ENCODE results near the gene FUBP3. TPM values are rescaled to one million over a fixed set of nuclear protein-coding genes. Genes with fewer than 3 reads are reported as not detected.

The FUBP3 gene
- total and polyA plus RNA-seq, 2 experiments from 2014 or later, result 42.5 to 74.8 TPM

DNA sequence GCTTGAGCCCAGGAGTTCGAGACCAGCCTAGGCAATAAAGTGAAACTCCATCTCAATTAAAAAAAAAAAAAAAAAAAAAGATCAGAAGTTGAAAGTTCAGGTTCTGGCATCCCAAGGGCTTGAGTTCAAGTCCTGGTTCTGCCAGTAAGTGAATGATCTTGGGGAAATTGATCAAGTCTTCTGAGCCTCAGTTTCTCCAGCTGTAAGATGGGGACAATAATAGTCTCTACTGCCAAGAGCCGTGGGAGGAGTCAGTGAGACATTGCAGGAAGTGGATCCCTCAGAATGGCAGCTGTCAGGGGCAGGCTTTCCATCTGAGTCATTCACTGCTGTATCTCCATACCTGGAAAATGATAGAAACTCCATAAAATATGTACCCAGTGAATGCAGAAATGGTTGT, 37.8 kb upstream of the FUBP3 start:
- no peak overlapping the region for H3K4me3 ChIP-seq
- H3K79me2 ChIP-seq (replicated peaks; ENCODE audit: insufficient read depth), result no peaks in the 10 kb centered on the region
- no peaks in the 10 kb centered on the region for H4K20me1 ChIP-seq (replicated peaks; ENCODE audit: insufficient read depth)
- Mint-ChIP-seq H3K36me3 (ENCODE audit: low read depth) (no peaks in the 10 kb centered on the region), H3K27ac (no peak overlapping the region), H3K4me1 (peaks cover 40% of the 10 kb centered on the region), H3K4me3 (no peak overlapping the region; the same call in 2 of the 3 replicates), H3K27me3 (ENCODE audit: insufficient read depth, low read depth, poor library complexity) (peaks cover 24% of the 10 kb centered on the region), H3K9me3 (no peaks in the 10 kb centered on the region)
- TF ChIP-seq, protein P1, sequence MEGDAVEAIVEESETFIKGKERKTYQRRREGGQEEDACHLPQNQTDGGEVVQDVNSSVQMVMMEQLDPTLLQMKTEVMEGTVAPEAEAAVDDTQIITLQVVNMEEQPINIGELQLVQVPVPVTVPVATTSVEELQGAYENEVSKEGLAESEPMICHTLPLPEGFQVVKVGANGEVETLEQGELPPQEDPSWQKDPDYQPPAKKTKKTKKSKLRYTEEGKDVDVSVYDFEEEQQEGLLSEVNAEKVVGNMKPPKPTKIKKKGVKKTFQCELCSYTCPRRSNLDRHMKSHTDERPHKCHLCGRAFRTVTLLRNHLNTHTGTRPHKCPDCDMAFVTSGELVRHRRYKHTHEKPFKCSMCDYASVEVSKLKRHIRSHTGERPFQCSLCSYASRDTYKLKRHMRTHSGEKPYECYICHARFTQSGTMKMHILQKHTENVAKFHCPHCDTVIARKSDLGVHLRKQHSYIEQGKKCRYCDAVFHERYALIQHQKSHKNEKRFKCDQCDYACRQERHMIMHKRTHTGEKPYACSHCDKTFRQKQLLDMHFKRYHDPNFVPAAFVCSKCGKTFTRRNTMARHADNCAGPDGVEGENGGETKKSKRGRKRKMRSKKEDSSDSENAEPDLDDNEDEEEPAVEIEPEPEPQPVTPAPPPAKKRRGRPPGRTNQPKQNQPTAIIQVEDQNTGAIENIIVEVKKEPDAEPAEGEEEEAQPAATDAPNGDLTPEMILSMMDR (conservative IDR thresholded peaks at IDR 0.05; ENCODE audit: low read depth in 2 of 2), result no peak
- no peak for TF ChIP-seq POLR2AphosphoS5 (IDR thresholded peaks at IDR 0.05; ENCODE audit: low read depth)
- no peak for TF ChIP-seq EZH2 (IDR thresholded peaks at IDR 0.05; ENCODE audit: low read depth, unreplicated experiment)
- TF ChIP-seq, protein P2, sequence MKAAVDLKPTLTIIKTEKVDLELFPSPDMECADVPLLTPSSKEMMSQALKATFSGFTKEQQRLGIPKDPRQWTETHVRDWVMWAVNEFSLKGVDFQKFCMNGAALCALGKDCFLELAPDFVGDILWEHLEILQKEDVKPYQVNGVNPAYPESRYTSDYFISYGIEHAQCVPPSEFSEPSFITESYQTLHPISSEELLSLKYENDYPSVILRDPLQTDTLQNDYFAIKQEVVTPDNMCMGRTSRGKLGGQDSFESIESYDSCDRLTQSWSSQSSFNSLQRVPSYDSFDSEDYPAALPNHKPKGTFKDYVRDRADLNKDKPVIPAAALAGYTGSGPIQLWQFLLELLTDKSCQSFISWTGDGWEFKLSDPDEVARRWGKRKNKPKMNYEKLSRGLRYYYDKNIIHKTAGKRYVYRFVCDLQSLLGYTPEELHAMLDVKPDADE (IDR thresholded peaks at IDR 0.05), result no peak
- TF ChIP-seq CREB1 (CRISPR knock-in tag; IDR thresholded peaks at IDR 0.05; ENCODE audit: low read depth), result no peak
- no peak for TF ChIP-seq JUNB (IDR thresholded peaks at IDR 0.05; ENCODE audit: unreplicated experiment)
- TF ChIP-seq ZNF114 (CRISPR knock-in tag; IDR thresholded peaks at IDR 0.05), result no peak
- no peak for TF ChIP-seq ZNF462 (CRISPR knock-in tag; IDR thresholded peaks at IDR 0.05)
- TF ChIP-seq, protein P3, sequence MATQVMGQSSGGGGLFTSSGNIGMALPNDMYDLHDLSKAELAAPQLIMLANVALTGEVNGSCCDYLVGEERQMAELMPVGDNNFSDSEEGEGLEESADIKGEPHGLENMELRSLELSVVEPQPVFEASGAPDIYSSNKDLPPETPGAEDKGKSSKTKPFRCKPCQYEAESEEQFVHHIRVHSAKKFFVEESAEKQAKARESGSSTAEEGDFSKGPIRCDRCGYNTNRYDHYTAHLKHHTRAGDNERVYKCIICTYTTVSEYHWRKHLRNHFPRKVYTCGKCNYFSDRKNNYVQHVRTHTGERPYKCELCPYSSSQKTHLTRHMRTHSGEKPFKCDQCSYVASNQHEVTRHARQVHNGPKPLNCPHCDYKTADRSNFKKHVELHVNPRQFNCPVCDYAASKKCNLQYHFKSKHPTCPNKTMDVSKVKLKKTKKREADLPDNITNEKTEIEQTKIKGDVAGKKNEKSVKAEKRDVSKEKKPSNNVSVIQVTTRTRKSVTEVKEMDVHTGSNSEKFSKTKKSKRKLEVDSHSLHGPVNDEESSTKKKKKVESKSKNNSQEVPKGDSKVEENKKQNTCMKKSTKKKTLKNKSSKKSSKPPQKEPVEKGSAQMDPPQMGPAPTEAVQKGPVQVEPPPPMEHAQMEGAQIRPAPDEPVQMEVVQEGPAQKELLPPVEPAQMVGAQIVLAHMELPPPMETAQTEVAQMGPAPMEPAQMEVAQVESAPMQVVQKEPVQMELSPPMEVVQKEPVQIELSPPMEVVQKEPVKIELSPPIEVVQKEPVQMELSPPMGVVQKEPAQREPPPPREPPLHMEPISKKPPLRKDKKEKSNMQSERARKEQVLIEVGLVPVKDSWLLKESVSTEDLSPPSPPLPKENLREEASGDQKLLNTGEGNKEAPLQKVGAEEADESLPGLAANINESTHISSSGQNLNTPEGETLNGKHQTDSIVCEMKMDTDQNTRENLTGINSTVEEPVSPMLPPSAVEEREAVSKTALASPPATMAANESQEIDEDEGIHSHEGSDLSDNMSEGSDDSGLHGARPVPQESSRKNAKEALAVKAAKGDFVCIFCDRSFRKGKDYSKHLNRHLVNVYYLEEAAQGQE (IDR thresholded peaks at IDR 0.05; ENCODE audit: unreplicated experiment), result no peak
- TF ChIP-seq EZH2phosphoT487 (IDR thresholded peaks at IDR 0.05; ENCODE audit: unreplicated experiment), result no peak
- TF ChIP-seq ZNF331 (CRISPR knock-in tag; IDR thresholded peaks at IDR 0.05; ENCODE audit: low read depth), result no peak
- TF ChIP-seq STAT1 (IDR thresholded peaks at IDR 0.05; ENCODE audit: unreplicated experiment), result no peak
- TF ChIP-seq NANOG (IDR thresholded peaks at IDR 0.05; ENCODE audit: borderline replicate concordance), result no peak
- peaks cover 6% of the 10 kb centered on the region for H3K4me1 ChIP-seq (ENCODE audit: insufficient read depth)
- no peaks in the 10 kb centered on the region for H3K9me2 ChIP-seq (ENCODE audit: insufficient read depth)
- DNase-seq (ENCODE audit: low spot score), result no peak
- no peaks in the 10 kb centered on the region for H3K36me3 ChIP-seq (ENCODE audit: insufficient read depth)
- no peak overlapping the region for H2AFZ ChIP-seq
- H3K4me2 ChIP-seq, result no peak overlapping the region
- peaks cover 3% of the 10 kb centered on the region; the same call in 1 of the 2 replicates for H3K27me3 ChIP-seq (ENCODE audit: insufficient read depth)
- ATAC-seq, result no peak
- H3K27ac ChIP-seq (ENCODE audit: low read depth), result no peak overlapping the region
- 0 out of 2 replicates have a peak, but pooled peaks cover 3% of the 10 kb centered on the region for H3F3A ChIP-seq (replicated peaks; ENCODE audit: low read depth)
